Stromal cell of bone marrow (primary cell): ENCODE measurements around the gene NANS.
"Not testable (repeated sequence)": the region's sequence is repeated elsewhere in the genome, so short reads cannot be mapped to it uniquely, and the experiment has no call there.

ENCODE experiments used
- DNase-seq: peaks from one replicate; pipeline ENCODE4 v3.0.0-alpha.2; 2012; ENCODE audit warnings: low read depth

The NANS gene, protein sequence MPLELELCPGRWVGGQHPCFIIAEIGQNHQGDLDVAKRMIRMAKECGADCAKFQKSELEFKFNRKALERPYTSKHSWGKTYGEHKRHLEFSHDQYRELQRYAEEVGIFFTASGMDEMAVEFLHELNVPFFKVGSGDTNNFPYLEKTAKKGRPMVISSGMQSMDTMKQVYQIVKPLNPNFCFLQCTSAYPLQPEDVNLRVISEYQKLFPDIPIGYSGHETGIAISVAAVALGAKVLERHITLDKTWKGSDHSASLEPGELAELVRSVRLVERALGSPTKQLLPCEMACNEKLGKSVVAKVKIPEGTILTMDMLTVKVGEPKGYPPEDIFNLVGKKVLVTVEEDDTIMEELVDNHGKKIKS

GRCh38 chr9:98056269-98057137 is at the start of gene NANS:
TSS of gene NANS (plus strand) at chr9:98056732. CDS start at chr9:98056809, 77 bp downstream.
- DNase-seq = peak; percentile 85

GRCh38 chr9:98007251-98007928 is 49.1 kb upstream of the NANS start:
- no peak for DNase-seq

GRCh38 chr9:98008764-98009163 is 47.8 kb upstream of the NANS start:
- DNase-seq = no peak

DNA sequence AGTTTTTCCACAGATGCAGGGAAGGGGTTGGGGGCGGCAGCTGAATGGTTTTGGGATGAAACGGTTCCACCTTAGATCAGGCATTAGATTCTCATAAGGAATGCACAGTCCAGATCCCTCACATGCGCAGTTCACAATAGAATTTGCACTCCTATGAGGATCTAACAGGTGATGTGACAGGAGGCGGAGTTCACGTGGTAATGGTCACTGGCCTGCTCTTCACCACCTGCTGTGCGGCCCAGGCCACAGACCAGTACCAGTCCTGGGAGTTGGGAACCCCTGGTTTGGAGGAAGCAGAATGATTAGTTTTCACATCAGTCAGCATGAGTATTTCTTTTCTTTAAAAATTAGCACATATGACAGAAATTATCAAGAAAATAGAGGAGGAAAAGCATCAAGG is 47.1 kb upstream of the NANS start:
- no peak for DNase-seq

DNA sequence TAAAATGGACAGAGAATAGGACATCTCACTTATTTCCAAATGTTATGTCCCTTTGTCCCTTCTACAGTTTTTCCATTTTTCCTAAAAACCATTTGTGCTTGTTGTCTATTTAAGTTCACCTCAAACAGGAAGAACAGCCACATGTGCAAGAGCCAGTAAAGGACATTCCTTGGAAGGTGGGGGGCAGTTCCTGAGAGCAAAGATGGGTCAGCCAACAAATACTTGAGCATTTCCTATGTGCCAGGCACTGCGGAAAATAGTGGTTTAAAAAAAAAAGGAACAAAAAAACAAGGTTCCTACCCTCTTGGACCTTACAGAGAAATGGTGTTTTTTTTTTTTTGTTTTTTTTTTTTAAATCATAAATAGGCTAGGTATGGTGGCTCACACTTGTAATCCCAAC is 46.6 kb upstream of the NANS start:
- no peak for DNase-seq

- no peak for DNase-seq
These were observed 46.1 kb upstream of the NANS start for GRCh38 chr9:98010445-98010844.

GRCh38 chr9:98011122-98011521 is 45.4 kb upstream of the NANS start:
- no peak for DNase-seq

DNA sequence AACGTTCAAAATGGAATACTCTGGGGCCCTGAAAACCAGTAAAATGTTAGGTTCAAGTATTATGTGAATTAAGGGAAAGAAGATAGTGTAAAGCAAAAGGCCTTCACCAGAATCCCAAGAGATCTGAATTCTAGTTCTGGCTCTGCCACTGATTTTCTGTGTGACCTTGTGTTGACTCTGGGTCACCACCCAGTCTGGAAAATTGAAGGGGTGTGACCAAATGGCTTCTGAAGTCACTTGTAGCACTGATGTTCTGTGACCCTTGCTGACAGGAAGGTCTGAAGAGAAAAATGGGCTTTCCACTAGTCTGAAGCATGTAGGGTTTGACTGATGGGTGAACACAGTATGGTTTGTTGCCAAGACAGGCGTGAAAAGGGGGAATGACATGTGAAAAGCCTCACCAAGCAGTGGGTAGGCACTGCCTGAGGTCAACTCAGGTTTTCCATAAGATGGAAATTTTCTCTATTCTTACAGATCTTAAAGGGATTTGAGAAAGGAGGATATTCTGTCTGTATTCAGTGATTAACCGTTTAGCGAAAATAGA is 40.3 kb upstream of the NANS start:
- DNase-seq = no peak

- no peak for DNase-seq
These were observed 39.2 kb upstream of the NANS start for GRCh38 chr9:98017306-98017705.

GRCh38 chr9:98018347-98018746 is 38.2 kb upstream of the NANS start:
- DNase-seq = no peak

GRCh38 chr9:98019098-98019497 is 37.4 kb upstream of the NANS start:
- DNase-seq = no peak

- not testable (repeated sequence) for DNase-seq
These were observed 36.7 kb upstream of the NANS start for GRCh38 chr9:98019869-98020268.

- DNase-seq = no peak
These were observed 35.9 kb upstream of the NANS start for GRCh38 chr9:98020476-98021145.

- no peak for DNase-seq
These were observed 35.1 kb upstream of the NANS start for GRCh38 chr9:98021306-98022040.

DNA sequence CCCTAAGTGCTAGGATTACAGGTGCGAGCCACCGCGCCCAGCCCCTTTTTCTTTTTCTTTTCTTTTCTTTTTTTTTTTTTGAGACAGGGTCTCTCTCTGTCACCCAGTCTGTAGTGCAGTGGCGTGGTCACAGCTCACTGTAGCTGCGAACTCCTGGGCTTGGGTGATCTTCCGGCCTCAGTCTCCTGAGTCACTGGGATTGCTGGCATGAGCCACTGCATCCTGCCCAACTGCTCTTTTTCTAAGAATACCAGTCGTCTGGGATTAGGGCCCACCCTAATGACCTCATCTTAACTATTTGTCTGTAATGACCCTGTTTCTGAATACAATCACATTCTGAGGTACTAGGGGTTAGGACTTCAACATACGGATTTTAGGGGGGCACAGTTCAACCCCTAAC is 34.1 kb upstream of the NANS start:
- no peak for DNase-seq

- DNase-seq = no peak
These were observed 31.8 kb upstream of the NANS start for GRCh38 chr9:98024702-98025101.

DNA sequence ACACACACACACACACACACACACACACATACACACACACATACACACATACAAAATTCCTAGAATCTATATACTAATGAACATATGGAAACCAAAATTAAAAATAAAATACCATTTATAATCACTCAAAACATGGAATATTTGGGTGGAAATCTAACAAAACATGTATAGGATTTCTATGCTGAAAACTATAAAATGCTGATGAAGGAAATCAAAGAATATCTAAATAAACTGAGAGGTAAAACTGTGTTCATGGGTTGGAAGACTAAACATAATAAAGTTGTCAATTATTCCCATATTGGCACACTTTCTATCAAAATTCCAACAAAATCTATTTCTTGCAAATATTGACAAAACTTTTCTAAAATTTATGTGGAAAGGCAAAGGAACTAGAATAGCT is 25.4 kb upstream of the NANS start:
- no peak for DNase-seq

DNA sequence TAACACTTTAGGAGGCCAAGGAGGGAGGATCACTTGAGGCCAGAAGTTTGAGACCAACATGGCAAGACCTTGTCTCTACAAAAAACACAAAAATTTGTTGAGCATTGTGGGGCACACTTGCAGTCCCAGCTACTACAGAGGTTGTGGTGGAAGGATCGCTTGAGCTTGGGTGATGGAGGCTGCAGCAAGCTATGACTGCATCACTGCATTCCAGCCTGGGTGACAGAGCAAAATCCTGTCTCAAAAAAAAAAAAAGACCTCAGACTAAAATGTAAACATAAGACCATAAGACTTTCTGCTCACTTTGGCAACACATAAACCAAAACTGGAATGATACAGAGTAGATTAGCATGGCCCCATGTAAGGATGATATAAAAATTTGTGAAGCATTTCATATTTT is 24.6 kb upstream of the NANS start:
- no peak for DNase-seq

DNA sequence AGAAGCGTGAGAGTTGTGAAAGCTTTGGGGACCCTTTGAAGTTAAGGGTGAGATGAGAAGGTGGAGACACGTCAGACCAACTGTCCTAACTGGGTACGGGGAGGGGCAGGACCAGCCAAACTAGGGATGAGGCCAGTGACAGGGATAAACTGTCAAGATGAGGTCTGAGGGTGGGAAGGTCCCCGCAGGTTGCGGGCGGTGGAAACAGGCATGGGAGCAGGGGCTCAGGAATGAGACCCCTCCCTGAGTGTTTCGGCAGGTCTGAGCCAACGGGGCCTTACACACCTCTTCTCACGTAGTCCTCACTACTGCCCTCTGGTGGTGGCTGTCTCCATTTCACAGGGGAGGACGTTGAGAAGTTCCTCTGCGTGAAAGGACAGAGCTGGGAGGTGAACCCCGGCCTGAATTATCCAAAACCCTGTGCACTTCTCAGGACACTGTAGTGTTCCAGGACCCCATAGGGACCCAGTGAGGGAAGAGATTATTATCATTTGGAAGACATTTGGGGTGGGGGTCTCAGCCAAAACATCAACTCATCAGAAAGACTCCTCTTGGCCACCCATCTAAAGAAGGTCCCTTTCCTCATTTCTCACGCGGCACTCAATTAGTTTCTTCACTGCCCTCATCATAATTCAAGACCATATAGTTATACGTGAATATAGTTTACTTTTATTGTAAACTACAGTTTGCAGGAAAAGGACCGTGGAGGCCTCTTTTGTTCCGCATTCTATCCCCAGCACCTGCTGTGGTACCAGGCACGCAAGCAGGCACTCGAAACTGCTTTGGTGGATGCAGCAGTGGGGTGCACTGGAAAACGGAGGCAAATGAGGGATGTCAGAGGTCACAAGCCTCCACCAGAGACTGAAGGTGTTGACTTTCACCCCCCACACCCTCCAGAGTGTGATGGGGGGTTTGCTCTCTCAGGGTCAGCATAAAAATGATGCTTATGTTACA is 21.7 kb upstream of the NANS start:
- no peak for DNase-seq

GRCh38 chr9:98037357-98037756 is 19.2 kb upstream of the NANS start:
- no peak for DNase-seq
